Esophagus muscularis mucosa (tissue), 4 donors: ENCODE measurements around the gene DUSP15.

Experiments
- CTCF ChIP-seq, 3 experiments: fragments of 200-600 bp in 2 of 3; fragments of 450-650 bp in 1 of 3; sonication (generic) in 2 of 3; IDR thresholded peaks; one replicate each; pipeline ENCODE4 v1.5.1; 2017 to 2019; ENCODE audit warnings: antibody characterized with exemption in 3 of 3, mild to moderate bottlenecking in 2 of 3, moderate library complexity in 1 of 3
- EP300 ChIP-seq: sonication (generic); formaldehyde crosslinking; IDR thresholded peaks from one replicate; pipeline ENCODE4 v1.6.1; 2017; ENCODE audit warnings: antibody characterized with exemption
- POLR2A ChIP-seq: fragments of 450-650 bp; IDR thresholded peaks from one replicate; pipeline ENCODE4 v1.6.1; 2017; ENCODE audit warnings: antibody characterized with exemption, moderate library complexity, mild to moderate bottlenecking, low read depth
- POLR2AphosphoS5 ChIP-seq, 2 donors: sonication (generic); formaldehyde crosslinking; IDR thresholded peaks; one replicate each; pipeline ENCODE4 v1.6.1; 2017; ENCODE audit warnings: antibody characterized with exemption in 2 of 2

GRCh38 chr20:31915491-31916280, 45.4 kb upstream of the DUSP15 start:
- no peak for TF ChIP-seq CTCF (IDR thresholded peaks at IDR 0.05)
- no peak for TF ChIP-seq POLR2A
- no peak for TF ChIP-seq POLR2AphosphoS5 (IDR thresholded peaks at IDR 0.05)
- no peak for TF ChIP-seq EP300
